ENCODE measurements around the gene CARM1. TPM values are rescaled to one million over a fixed set of nuclear protein-coding genes. Genes with fewer than 3 reads are reported as not detected.
A peak's percentile ranks its signal among the peaks of the same experiment; 100 is the strongest.
"Not testable (repeated sequence)": the region's sequence is repeated elsewhere in the genome, so short reads cannot be mapped to it uniquely, and the experiment has no call there.

CARM1 gene
- polyA plus RNA-seq, 1 donor from 2014 or later: 22.3 TPM

- no peaks in the 10 kb centered on the region for H3K9me3 ChIP-seq (ENCODE audit: low read length)
- H3K9me2 ChIP-seq (ENCODE audit: insufficient read depth, low read length): no peaks in the 10 kb centered on the region
- no peak overlapping the region for H3K9ac ChIP-seq (ENCODE audit: low read length)
- no peaks in the 10 kb centered on the region for H3K36me3 ChIP-seq (ENCODE audit: insufficient read depth, low read length)
- no peaks in the 10 kb centered on the region for H4K20me1 ChIP-seq (ENCODE audit: insufficient read depth)
- H2AFZ ChIP-seq (ENCODE audit: low read depth, low read length): no peak overlapping the region
- H3K79me2 ChIP-seq (replicated peaks; ENCODE audit: insufficient read depth, low read length): no peaks in the 10 kb centered on the region
- H3K4me2 ChIP-seq (ENCODE audit: low read length): no peak overlapping the region
- H3K27ac ChIP-seq (ENCODE audit: low read length): no peak overlapping the region
- no peak overlapping the region for H3K4me3 ChIP-seq (ENCODE audit: low read length)
- H3F3A ChIP-seq (ENCODE audit: insufficient read depth, low read length, poor library complexity, severe bottlenecking): no peaks in the 10 kb centered on the region
- H3K27me3 ChIP-seq (ENCODE audit: insufficient read depth, low read depth, low read length): no peaks in the 10 kb centered on the region
- no peak for TF ChIP-seq RAD21 (conservative IDR thresholded peaks at IDR 0.05)
- TF ChIP-seq MXI1 (conservative IDR thresholded peaks at IDR 0.05; ENCODE audit: poor library complexity, severe bottlenecking): no peak
- TF ChIP-seq CTCF (IDR thresholded peaks at IDR 0.05; ENCODE audit: poor library complexity, severe bottlenecking): no peak
- TF ChIP-seq SMC3 (conservative IDR thresholded peaks at IDR 0.05; ENCODE audit: poor library complexity): no peak
- no peak for TF ChIP-seq REST (IDR thresholded peaks at IDR 0.05; ENCODE audit: borderline replicate concordance)
- no peak for TF ChIP-seq TAF1 (IDR thresholded peaks at IDR 0.05; ENCODE audit: low read depth)
- no peak for TF ChIP-seq POLR2AphosphoS5 (IDR thresholded peaks at IDR 0.05)
- no peak for TF ChIP-seq EZH2 (IDR thresholded peaks at IDR 0.05; ENCODE audit: borderline replicate concordance, insufficient read depth, low read length, poor library complexity, severe bottlenecking)
- TF ChIP-seq EP300 (conservative IDR thresholded peaks at IDR 0.05; ENCODE audit: poor library complexity, severe bottlenecking): no peak
Observed at GRCh38 chr19:10952809-10953208, 81.5 kb downstream of the CARM1 start.

- peak overlapping the region; percentile 91 for H3K27ac ChIP-seq (ENCODE audit: low read length)
Observed at GRCh38 chr19:10959277-10959968, 88.1 kb downstream of the CARM1 start.

More at GRCh38 chr19:10959277-10959968, 88.1 kb downstream of the CARM1 start:
- Histone ChIP-seq H3K4me3 (ENCODE audit: low read length) (peak overlapping the region; percentile 88), H3K79me2 (replicated peaks; ENCODE audit: insufficient read depth, low read length) (peaks cover 30% of the 10 kb centered on the region)
- not testable (repeated sequence) for H3F3A ChIP-seq (ENCODE audit: insufficient read depth, low read length, poor library complexity, severe bottlenecking); H2AFZ ChIP-seq (ENCODE audit: low read depth, low read length); H3K9me3 ChIP-seq (ENCODE audit: low read length); H3K36me3 ChIP-seq (ENCODE audit: insufficient read depth, low read length); H3K9me2 ChIP-seq (ENCODE audit: insufficient read depth, low read length); H4K20me1 ChIP-seq (ENCODE audit: insufficient read depth); H3K27me3 ChIP-seq (ENCODE audit: insufficient read depth, low read depth, low read length); H3K4me2 ChIP-seq (ENCODE audit: low read length); H3K9ac ChIP-seq (ENCODE audit: low read length)

Measured in neural cell (in vitro differentiated cells).